Trophoblast cell (in vitro differentiated cells and primary cell): Measurements from ENCODE around the gene ADSS1.

Source experiments
- DNase-seq, 2 donors: peaks; one replicate each; pipeline ENCODE4 v3.0.0-alpha.2; 2016
- H2AFZ ChIP-seq: 2 replicates; pipeline ENCODE4 v1.6.1; 2013; ENCODE audit warnings: low read length, moderate library complexity, mild to moderate bottlenecking; ENCODE audit not compliant: insufficient read depth, poor library complexity
- H2AK5ac ChIP-seq: 2 replicates; pipeline ENCODE4 v1.6.1; 2013; ENCODE audit warnings: mild to moderate bottlenecking, low read length
- H2BK120ac ChIP-seq: 2 replicates; pipeline ENCODE4 v1.6.1; 2013; ENCODE audit warnings: low read length, mild to moderate bottlenecking, moderate library complexity; ENCODE audit not compliant: insufficient read depth, poor library complexity
- H2BK12ac ChIP-seq: 2 replicates; pipeline ENCODE4 v1.6.1; 2013; ENCODE audit warnings: mild to moderate bottlenecking, low read length, moderate library complexity
- H2BK5ac ChIP-seq: 2 replicates; pipeline ENCODE4 v1.6.1; 2013; ENCODE audit warnings: low read length, low read depth, moderate library complexity, mild to moderate bottlenecking; ENCODE audit not compliant: poor library complexity
- H3K14ac ChIP-seq: 2 replicates; pipeline ENCODE4 v1.6.1; 2013; ENCODE audit warnings: mild to moderate bottlenecking, low read length
- H3K18ac ChIP-seq: 2 replicates; pipeline ENCODE4 v1.6.1; 2013; ENCODE audit warnings: mild to moderate bottlenecking, low read length
- H3K23ac ChIP-seq: 2 replicates; pipeline ENCODE4 v1.6.1; 2013; ENCODE audit warnings: low read length
- H3K27ac ChIP-seq: 2 replicates; pipeline ENCODE4 v1.5.1; 2013; ENCODE audit warnings: low read depth, mild to moderate bottlenecking, inconsistent platforms, low read length, moderate library complexity
- H3K27me3 ChIP-seq: 2 replicates; pipeline ENCODE4 v1.6.1; 2013; ENCODE audit warnings: inconsistent platforms, mild to moderate bottlenecking, low read length, moderate library complexity; ENCODE audit not compliant: insufficient read depth
- H3K36me3 ChIP-seq, 2 experiments: 1 replicate in 1 of 2; 2 replicates in 1 of 2; pipeline ENCODE4 v1.6.1; 2013; ENCODE audit warnings: low read length in 2 of 2, mild to moderate bottlenecking in 2 of 2, moderate library complexity in 1 of 2; ENCODE audit not compliant: insufficient read depth in 2 of 2, control insufficient read depth in 1 of 2
- H3K4ac ChIP-seq: 2 replicates; pipeline ENCODE4 v1.6.1; 2013; ENCODE audit warnings: low read depth, mild to moderate bottlenecking, low read length, moderate library complexity
- H3K4me1 ChIP-seq, 2 experiments: 1 replicate in 1 of 2; 2 replicates in 1 of 2; pipeline ENCODE4 v1.6.1; 2013; ENCODE audit warnings: low read length in 2 of 2, mild to moderate bottlenecking in 2 of 2, moderate library complexity in 1 of 2; ENCODE audit not compliant: insufficient read depth in 2 of 2, control insufficient read depth in 1 of 2
- H3K4me2 ChIP-seq: 2 replicates; pipeline ENCODE4 v1.6.1; 2013; ENCODE audit warnings: inconsistent platforms, mild to moderate bottlenecking, low read length, moderate library complexity
- H3K4me3 ChIP-seq: 2 replicates; pipeline ENCODE4 v1.5.1; 2013; ENCODE audit warnings: mild to moderate bottlenecking, low read depth, low read length, inconsistent platforms
- H3K79me1 ChIP-seq: one replicate; pipeline ENCODE4 v1.6.1; 2013; ENCODE audit warnings: low read length
- H3K79me2 ChIP-seq: 2 replicates; pipeline ENCODE4 v1.6.1; 2013; ENCODE audit warnings: low read length, mild to moderate bottlenecking; ENCODE audit not compliant: control insufficient read depth, insufficient read depth, poor library complexity
- H3K9ac ChIP-seq: 2 replicates; pipeline ENCODE4 v1.6.1; 2013; ENCODE audit warnings: mild to moderate bottlenecking, low read length
- H3K9me3 ChIP-seq: 2 replicates; pipeline ENCODE4 v1.6.1; 2013; ENCODE audit warnings: low read depth, mild to moderate bottlenecking, control low read depth, inconsistent platforms, low read length; ENCODE audit not compliant: insufficient read depth
- H4K12ac ChIP-seq: 2 replicates; pipeline ENCODE4 v1.6.1; 2013; ENCODE audit warnings: low read depth, mild to moderate bottlenecking, low read length, moderate library complexity
- H4K8ac ChIP-seq: 2 replicates; pipeline ENCODE4 v1.6.1; 2013; ENCODE audit warnings: low read depth, mild to moderate bottlenecking, low read length, moderate library complexity
- H4K91ac ChIP-seq: one replicate; pipeline ENCODE4 v1.6.1; 2013; ENCODE audit warnings: low read depth, mild to moderate bottlenecking, low read length, moderate library complexity
- WGBS: extraction: QIAGEN DNeasy Blood & Tissue Kit; methylation state at CpG from one replicate; pipeline ENCODE4 v1.1.7; 2013; ENCODE audit warnings: missing lambda C conversion rate; ENCODE audit not compliant: insufficient read length, insufficient coverage; ENCODE audit errors: extremely low coverage; 5-methylcytosine and 5-hydroxymethylcytosine counted together

ADSS1 gene

GRCh38 chr14:104719343-104719742 is 4.7 kb upstream of the ADSS1 start:
- Histone ChIP-seq H2BK5ac (no peak overlapping the region), H3K14ac (no peak overlapping the region), H4K91ac (no peak overlapping the region), H3K9ac (no peak overlapping the region), H3K23ac (no peak overlapping the region), H2AFZ (no peak overlapping the region), H3K27ac (no peak overlapping the region), H3K9me3 (peaks cover 2% of the 10 kb centered on the region), H3K36me3 (peaks cover 62 to 64% of the 10 kb centered on the region in 2 experiments), H4K12ac (no peak overlapping the region), H2AK5ac (no peak overlapping the region), H3K4ac (no peak overlapping the region), H3K79me1 (peaks cover 2% of the 10 kb centered on the region), H2BK120ac (no peak overlapping the region), H4K8ac (no peak overlapping the region), H2BK12ac (no peak overlapping the region), H3K79me2 (peaks cover 2% of the 10 kb centered on the region), H3K4me1 (peaks cover 3 to 7% of the 10 kb centered on the region in 2 experiments), H3K4me3 (no peak overlapping the region), H3K27me3 (no peaks in the 10 kb centered on the region), H3K18ac (no peak overlapping the region), H3K4me2 (no peak overlapping the region)
- WGBS, result no CpG with 5 or more reads among the region's 15 CpGs
- DNase-seq, result no peak

- no peak overlapping the region for H3K18ac ChIP-seq
Observed at GRCh38 chr14:104721505-104722431, 2.3 kb upstream of the ADSS1 start.

GRCh38 chr14:104722938-104723650 is 935 bp upstream of the ADSS1 start:
- H2BK120ac ChIP-seq, result no peak overlapping the region
- no CpG with 5 or more reads among the region's 26 CpGs for WGBS
- no peaks in the 10 kb centered on the region for H3K27me3 ChIP-seq

More at GRCh38 chr14:104721505-104722431, 2.3 kb upstream of the ADSS1 start:
- H3K9me3 ChIP-seq, result peaks cover 2% of the 10 kb centered on the region
- peaks cover 3 to 16% of the 10 kb centered on the region in 2 experiments for H3K4me1 ChIP-seq
- H3K79me2 ChIP-seq, result peaks cover 2% of the 10 kb centered on the region
- H4K8ac ChIP-seq, result no peak overlapping the region
- no peak overlapping the region for H3K23ac ChIP-seq
- H2BK12ac ChIP-seq, result no peak overlapping the region
- no peak overlapping the region for H2AK5ac ChIP-seq
- no peak overlapping the region for H3K14ac ChIP-seq
- no peak for DNase-seq
- no peak overlapping the region for H3K4me3 ChIP-seq
- no peak overlapping the region for H3K27ac ChIP-seq
- peaks cover 41 to 43% of the 10 kb centered on the region in 2 experiments for H3K36me3 ChIP-seq
- H3K27me3 ChIP-seq, result no peaks in the 10 kb centered on the region
- peaks cover 2% of the 10 kb centered on the region for H3K79me1 ChIP-seq
- no peak overlapping the region for H2BK5ac ChIP-seq
- H4K12ac ChIP-seq, result no peak overlapping the region
- H3K4ac ChIP-seq, result no peak overlapping the region
- H3K4me2 ChIP-seq, result no peak overlapping the region
- no peak overlapping the region for H2AFZ ChIP-seq
- H2BK120ac ChIP-seq, result no peak overlapping the region
- no peak overlapping the region for H3K9ac ChIP-seq
- H4K91ac ChIP-seq, result no peak overlapping the region
- no CpG with 5 or more reads among the region's 18 CpGs for whole genome bisulfite sequencing

GRCh38 chr14:104724407-104724980 is 465 bp downstream of the ADSS1 start:
- WGBS, result no CpG with 5 or more reads among the region's 27 CpGs
- H4K12ac ChIP-seq, result peak overlapping the region; percentile 90

More at GRCh38 chr14:104722938-104723650, 935 bp upstream of the ADSS1 start:
- peak overlapping the region; percentile 20 for H4K8ac ChIP-seq
- peak overlapping the region; percentile 27 for H2BK12ac ChIP-seq
- peaks cover 31 to 33% of the 10 kb centered on the region in 2 experiments for H3K36me3 ChIP-seq
- H3K4me2 ChIP-seq, result peak overlapping the region; percentile 66
- peaks cover 5% of the 10 kb centered on the region for H3K9me3 ChIP-seq
- no peak overlapping the region for H2BK5ac ChIP-seq
- peak overlapping the region; percentile 43 for H2AK5ac ChIP-seq
- no peak overlapping the region for H3K18ac ChIP-seq
- no peak overlapping the region for H3K23ac ChIP-seq
- H4K12ac ChIP-seq, result peak overlapping the region; percentile 58
- H3K9ac ChIP-seq, result no peak overlapping the region
- H3K4ac ChIP-seq, result no peak overlapping the region
- peaks cover 2% of the 10 kb centered on the region for H3K79me1 ChIP-seq
- H4K91ac ChIP-seq, result no peak overlapping the region
- peak; percentile 55 to 58 for DNase-seq
- peak overlapping the region; percentile 7 for H3K14ac ChIP-seq
- H3K27ac ChIP-seq, result no peak overlapping the region
- peaks cover 2% of the 10 kb centered on the region for H3K79me2 ChIP-seq
- peaks cover 3 to 16% of the 10 kb centered on the region in 2 experiments for H3K4me1 ChIP-seq
- H2AFZ ChIP-seq, result no peak overlapping the region
- no peak overlapping the region for H3K4me3 ChIP-seq

More at GRCh38 chr14:104724407-104724980, 465 bp downstream of the ADSS1 start:
- Histone ChIP-seq H2AFZ (peak overlapping the region; percentile 75), H4K91ac (peak overlapping the region; percentile 67), H2BK5ac (peak overlapping the region; percentile 69), H3K27ac (no peak overlapping the region), H3K27me3 (no peaks in the 10 kb centered on the region), H3K18ac (peak overlapping the region; percentile 83), H3K4me2 (peak overlapping the region; percentile 94), H2BK12ac (peak overlapping the region; percentile 53), H3K9me3 (peaks cover 3% of the 10 kb centered on the region), H4K8ac (peak overlapping the region; percentile 93), H3K79me1 (peaks cover 2% of the 10 kb centered on the region), H3K36me3 (peaks cover 19 to 20% of the 10 kb centered on the region in 2 experiments), H3K9ac (peak overlapping the region; percentile 71), H3K79me2 (peaks cover 2% of the 10 kb centered on the region), H3K4me1 (peaks cover 3 to 16% of the 10 kb centered on the region in 2 experiments), H3K4me3 (peak overlapping the region; percentile 79), H3K23ac (no peak overlapping the region), H2AK5ac (peak overlapping the region; percentile 55), H2BK120ac (peak overlapping the region; percentile 62), H3K14ac (peak overlapping the region; percentile 90), H3K4ac (no peak overlapping the region)
- peak in 1 of 2 donors; percentile 44 for DNase-seq
